Bronchial epithelial cell (primary cell): Measurements from ENCODE around the gene SRRM3. TPM values are rescaled to one million over a fixed set of nuclear protein-coding genes. Genes with fewer than 3 reads are reported as not detected.
"Not testable (repeated sequence)": the region's sequence is repeated elsewhere in the genome, so short reads cannot be mapped to it uniquely, and the experiment has no call there.

ENCODE experiments used
- DNase-seq: peaks from one replicate; pipeline ENCODE4 v3.0.0-alpha.2; 2010; ENCODE audit warnings: low read depth
- FAIRE-seq: peaks from 2 replicates; lab custom pipeline; 2011; peaks lifted over from hg19 to GRCh38; lab: Jason Lieb, UNC
- H3K27me3 ChIP-seq: 2 replicates; pipeline ENCODE4 v1.5.1; 2011; ENCODE audit warnings: low read length; ENCODE audit not compliant: control insufficient read depth, insufficient read depth
- H3K36me3 ChIP-seq: 2 replicates; pipeline ENCODE4 v1.5.1; 2011; ENCODE audit warnings: low read length; ENCODE audit not compliant: control insufficient read depth, insufficient read depth
- H3K4me3 ChIP-seq: 2 replicates; pipeline ENCODE4 v1.5.1; 2011; ENCODE audit warnings: mild to moderate bottlenecking, low read depth, low read length, control low read depth
- CTCF ChIP-seq: IDR thresholded peaks from 2 replicates; pipeline ENCODE4 v1.5.1; 2011; ENCODE audit warnings: mild to moderate bottlenecking, moderate library complexity, low read length, control low read depth, inconsistent platforms; ENCODE audit not compliant: insufficient read depth, severe bottlenecking
- total RNA-seq: library from RNA; depleted of rRNA; stranded (reverse); fragments of >200 nt; gene quantifications from 2 replicates; pipeline ENCODE4 v1.2.1, GENCODE V29; 2014

Gene SRRM3
- total RNA-seq, 1 donor from 2014 or later, result 0.26 TPM

GRCh38 chr7:76224695-76225094 is 23.0 kb downstream of the SRRM3 start:
- H3K36me3 ChIP-seq, result no peaks in the 10 kb centered on the region
- no peak for DNase-seq
- no peaks in the 10 kb centered on the region for H3K27me3 ChIP-seq
- FAIRE-seq, result no peak
- H3K4me3 ChIP-seq, result no peak overlapping the region
- no peak for TF ChIP-seq CTCF

GRCh38 chr7:76225379-76225778 is 23.7 kb downstream of the SRRM3 start:
- TF ChIP-seq CTCF, result no peak
- Histone ChIP-seq H3K4me3 (no peak overlapping the region), H3K27me3 (no peaks in the 10 kb centered on the region), H3K36me3 (no peaks in the 10 kb centered on the region)
- DNase-seq, result peak; percentile 12
- FAIRE-seq, result no peak

- no peak for FAIRE-seq
- no peak for DNase-seq
- Histone ChIP-seq H3K27me3 (no peaks in the 10 kb centered on the region), H3K4me3 (no peak overlapping the region), H3K36me3 (no peaks in the 10 kb centered on the region)
- TF ChIP-seq CTCF, result no peak
Observed at GRCh38 chr7:76225951-76226350, 24.3 kb downstream of the SRRM3 start.

GRCh38 chr7:76226878-76227423 is 25.3 kb downstream of the SRRM3 start:
- H3K36me3 ChIP-seq, H3K4me3 ChIP-seq, DNase-seq, FAIRE-seq, H3K27me3 ChIP-seq: not testable (repeated sequence)

- FAIRE-seq, result no peak
- TF ChIP-seq CTCF, result no peak
- Histone ChIP-seq H3K36me3 (no peaks in the 10 kb centered on the region), H3K4me3 (no peak overlapping the region), H3K27me3 (no peaks in the 10 kb centered on the region)
- DNase-seq, result no peak
Observed at GRCh38 chr7:76230214-76230613, 28.5 kb downstream of the SRRM3 start.

- Histone ChIP-seq H3K36me3 (no peaks in the 10 kb centered on the region), H3K4me3 (no peak overlapping the region), H3K27me3 (no peaks in the 10 kb centered on the region)
- DNase-seq, result no peak
- FAIRE-seq, result no peak
- TF ChIP-seq CTCF, result no peak
Observed at GRCh38 chr7:76231071-76231470, 29.4 kb downstream of the SRRM3 start.
